ENCODE data around the gene RBFA. TPM values are rescaled to one million over a fixed set of nuclear protein-coding genes. Genes with fewer than 3 reads are reported as not detected.
A peak's percentile ranks its signal among the peaks of the same experiment; 100 is the strongest.

Gene RBFA
- total and polyA plus RNA-seq, 2 of the 13 experiments (the other 11 are each of a cell fraction or from before 2014, with no cell fraction given), result 29.7 to 42.4 TPM

DNA sequence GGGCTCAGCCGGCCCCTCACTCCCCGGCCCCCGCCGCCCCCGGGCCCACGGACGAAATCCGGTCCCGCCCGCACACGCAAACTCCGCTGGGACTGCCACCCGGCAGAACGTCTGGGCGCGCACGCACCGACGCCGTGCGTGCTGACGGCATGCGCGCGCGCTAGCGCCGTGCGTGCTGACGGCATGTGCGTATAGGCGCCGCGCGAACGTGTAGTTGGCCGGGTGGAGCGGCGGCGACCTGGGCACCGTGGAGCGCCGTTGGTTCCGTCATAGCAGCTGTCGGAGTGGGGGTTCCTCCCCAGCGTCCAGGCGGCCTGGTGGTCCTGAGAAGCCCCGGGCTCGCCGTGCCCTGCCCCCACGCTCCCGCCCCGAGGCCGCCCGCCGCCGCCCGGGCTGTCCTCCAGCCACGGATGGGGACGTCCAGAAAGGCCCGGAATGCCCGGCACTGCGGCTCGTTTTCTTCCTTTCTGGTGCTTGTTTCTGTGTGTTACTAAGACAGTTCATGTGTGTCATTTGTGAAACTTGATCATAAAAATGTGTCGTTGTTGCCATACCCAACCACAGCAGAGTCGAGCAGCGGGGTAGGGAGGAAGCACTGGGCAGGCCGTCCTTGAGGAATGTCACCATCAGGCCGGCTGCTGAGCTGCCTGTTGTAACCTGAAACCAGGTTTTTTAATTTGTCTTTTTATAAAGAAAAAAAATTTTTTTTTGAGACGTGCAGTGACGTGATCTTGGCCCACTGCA, 45.6 kb upstream of the RBFA start, which contains the start of gene TXNL4A (continued):
- TF ChIP-seq, protein P1, sequence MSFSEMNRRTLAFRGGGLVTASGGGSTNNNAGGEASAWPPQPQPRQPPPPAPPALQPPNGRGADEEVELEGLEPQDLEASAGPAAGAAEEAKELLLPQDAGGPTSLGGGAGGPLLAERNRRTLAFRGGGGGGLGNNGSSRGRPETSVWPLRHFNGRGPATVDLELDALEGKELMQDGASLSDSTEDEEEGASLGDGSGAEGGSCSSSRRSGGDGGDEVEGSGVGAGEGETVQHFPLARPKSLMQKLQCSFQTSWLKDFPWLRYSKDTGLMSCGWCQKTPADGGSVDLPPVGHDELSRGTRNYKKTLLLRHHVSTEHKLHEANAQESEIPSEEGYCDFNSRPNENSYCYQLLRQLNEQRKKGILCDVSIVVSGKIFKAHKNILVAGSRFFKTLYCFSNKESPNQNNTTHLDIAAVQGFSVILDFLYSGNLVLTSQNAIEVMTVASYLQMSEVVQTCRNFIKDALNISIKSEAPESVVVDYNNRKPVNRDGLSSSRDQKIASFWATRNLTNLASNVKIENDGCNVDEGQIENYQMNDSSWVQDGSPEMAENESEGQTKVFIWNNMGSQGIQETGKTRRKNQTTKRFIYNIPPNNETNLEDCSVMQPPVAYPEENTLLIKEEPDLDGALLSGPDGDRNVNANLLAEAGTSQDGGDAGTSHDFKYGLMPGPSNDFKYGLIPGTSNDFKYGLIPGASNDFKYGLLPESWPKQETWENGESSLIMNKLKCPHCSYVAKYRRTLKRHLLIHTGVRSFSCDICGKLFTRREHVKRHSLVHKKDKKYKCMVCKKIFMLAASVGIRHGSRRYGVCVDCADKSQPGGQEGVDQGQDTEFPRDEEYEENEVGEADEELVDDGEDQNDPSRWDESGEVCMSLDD (CRISPR knock-in tag; IDR thresholded peaks at IDR 0.05; ENCODE audit: borderline replicate concordance), result peak; percentile 50
- no peak for TF ChIP-seq NFRKB (IDR thresholded peaks at IDR 0.05)
- TF ChIP-seq ATF7 (IDR thresholded peaks at IDR 0.05), result no peak
- no peak for TF ChIP-seq ATF7 (CRISPR knock-in tag; IDR thresholded peaks at IDR 0.05)
- TF ChIP-seq, protein P2, sequence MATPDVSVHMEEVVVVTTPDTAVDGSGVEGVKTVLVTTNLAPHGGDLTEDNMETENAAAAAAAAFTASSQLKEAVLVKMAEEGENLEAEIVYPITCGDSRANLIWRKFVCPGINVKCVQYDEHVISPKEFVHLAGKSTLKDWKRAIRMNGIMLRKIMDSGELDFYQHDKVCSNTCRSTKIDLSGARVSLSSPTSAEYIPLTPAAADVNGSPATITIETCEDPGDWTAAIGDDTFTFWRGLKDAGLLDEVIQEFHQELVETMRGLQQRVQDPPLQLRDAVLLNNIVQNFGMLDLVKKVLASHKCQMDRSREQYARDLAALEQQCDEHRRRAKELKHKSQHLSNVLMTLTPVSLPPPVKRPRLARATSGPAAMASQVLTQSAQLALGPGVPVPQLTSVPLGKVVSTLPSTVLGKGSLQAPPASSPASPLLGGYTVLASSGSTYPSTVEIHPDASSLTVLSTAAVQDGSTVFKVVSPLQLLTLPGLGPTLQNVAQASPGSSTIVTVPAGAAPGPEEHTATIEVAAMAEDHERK (CRISPR knock-in tag; IDR thresholded peaks at IDR 0.05; ENCODE audit: low read depth), result peak; percentile 99
- TF ChIP-seq ZNF619 (CRISPR knock-in tag; IDR thresholded peaks at IDR 0.05), result no peak
- TF ChIP-seq ZNF83 (CRISPR knock-in tag; IDR thresholded peaks at IDR 0.05; ENCODE audit: borderline replicate concordance), result no peak
- no peak for TF ChIP-seq ZNF460 (CRISPR knock-in tag; IDR thresholded peaks at IDR 0.05; ENCODE audit: borderline replicate concordance)
- TF ChIP-seq KDM2A (CRISPR knock-in tag; IDR thresholded peaks at IDR 0.05; ENCODE audit: borderline replicate concordance, low read depth), result peak; percentile 94
- no peak for TF ChIP-seq TCF7 (IDR thresholded peaks at IDR 0.05; ENCODE audit: low read depth)
- TF ChIP-seq DNMT3B (CRISPR knock-in tag; conservative IDR thresholded peaks at IDR 0.05), result no peak
- TF ChIP-seq NR2F1 (CRISPR knock-in tag; IDR thresholded peaks at IDR 0.05), result no peak
- no peak for TF ChIP-seq ATM (IDR thresholded peaks at IDR 0.05; ENCODE audit: borderline replicate concordance)
- TF ChIP-seq ZNF446 (CRISPR knock-in tag; IDR thresholded peaks at IDR 0.05), result peak; percentile 81; the same call in 1 of the 2 replicates
- TF ChIP-seq, protein P3, sequence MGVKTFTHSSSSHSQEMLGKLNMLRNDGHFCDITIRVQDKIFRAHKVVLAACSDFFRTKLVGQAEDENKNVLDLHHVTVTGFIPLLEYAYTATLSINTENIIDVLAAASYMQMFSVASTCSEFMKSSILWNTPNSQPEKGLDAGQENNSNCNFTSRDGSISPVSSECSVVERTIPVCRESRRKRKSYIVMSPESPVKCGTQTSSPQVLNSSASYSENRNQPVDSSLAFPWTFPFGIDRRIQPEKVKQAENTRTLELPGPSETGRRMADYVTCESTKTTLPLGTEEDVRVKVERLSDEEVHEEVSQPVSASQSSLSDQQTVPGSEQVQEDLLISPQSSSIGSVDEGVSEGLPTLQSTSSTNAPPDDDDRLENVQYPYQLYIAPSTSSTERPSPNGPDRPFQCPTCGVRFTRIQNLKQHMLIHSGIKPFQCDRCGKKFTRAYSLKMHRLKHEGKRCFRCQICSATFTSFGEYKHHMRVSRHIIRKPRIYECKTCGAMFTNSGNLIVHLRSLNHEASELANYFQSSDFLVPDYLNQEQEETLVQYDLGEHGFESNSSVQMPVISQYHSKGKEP (CRISPR knock-in tag; IDR thresholded peaks at IDR 0.05), result no peak
- TF ChIP-seq SRY (CRISPR knock-in tag; IDR thresholded peaks at IDR 0.05), result 0 out of 2 replicates have a peak, but pooled peaks have one; percentile 71
- no peak for TF ChIP-seq KDM6A (CRISPR knock-in tag; IDR thresholded peaks at IDR 0.05; ENCODE audit: low read depth)
- no peak for TF ChIP-seq ZFP1 (CRISPR knock-in tag; IDR thresholded peaks at IDR 0.05)
- no peak for TF ChIP-seq MTF2 (CRISPR knock-in tag; IDR thresholded peaks at IDR 0.05; ENCODE audit: borderline replicate concordance)
- TF ChIP-seq NFKBIZ (CRISPR knock-in tag; IDR thresholded peaks at IDR 0.05), result no peak; the same call in 1 of the 2 replicates
- TF ChIP-seq ZNF441 (CRISPR knock-in tag; IDR thresholded peaks at IDR 0.05; ENCODE audit: borderline replicate concordance), result no peak
- TF ChIP-seq, protein P4, sequence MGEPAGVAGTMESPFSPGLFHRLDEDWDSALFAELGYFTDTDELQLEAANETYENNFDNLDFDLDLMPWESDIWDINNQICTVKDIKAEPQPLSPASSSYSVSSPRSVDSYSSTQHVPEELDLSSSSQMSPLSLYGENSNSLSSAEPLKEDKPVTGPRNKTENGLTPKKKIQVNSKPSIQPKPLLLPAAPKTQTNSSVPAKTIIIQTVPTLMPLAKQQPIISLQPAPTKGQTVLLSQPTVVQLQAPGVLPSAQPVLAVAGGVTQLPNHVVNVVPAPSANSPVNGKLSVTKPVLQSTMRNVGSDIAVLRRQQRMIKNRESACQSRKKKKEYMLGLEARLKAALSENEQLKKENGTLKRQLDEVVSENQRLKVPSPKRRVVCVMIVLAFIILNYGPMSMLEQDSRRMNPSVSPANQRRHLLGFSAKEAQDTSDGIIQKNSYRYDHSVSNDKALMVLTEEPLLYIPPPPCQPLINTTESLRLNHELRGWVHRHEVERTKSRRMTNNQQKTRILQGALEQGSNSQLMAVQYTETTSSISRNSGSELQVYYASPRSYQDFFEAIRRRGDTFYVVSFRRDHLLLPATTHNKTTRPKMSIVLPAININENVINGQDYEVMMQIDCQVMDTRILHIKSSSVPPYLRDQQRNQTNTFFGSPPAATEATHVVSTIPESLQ (CRISPR knock-in tag; conservative IDR thresholded peaks at IDR 0.05), result no peak
- TF ChIP-seq KDM3A (CRISPR knock-in tag; IDR thresholded peaks at IDR 0.05; ENCODE audit: low read depth), result no peak; the same call in 1 of the 2 replicates
- TF ChIP-seq FOXC1 (CRISPR knock-in tag; IDR thresholded peaks at IDR 0.05; ENCODE audit: borderline replicate concordance), result no peak; the same call in 1 of the 2 replicates

Measured in HepG2 (cell line).